K562 (cell line): ENCODE data around the gene RNF207. TPM values are rescaled to one million over a fixed set of nuclear protein-coding genes. Genes with fewer than 3 reads are reported as not detected.

Source experiments
- BCLAF1 ChIP-seq, 2 experiments: fragments of 450-650 bp in 1 of 2; IDR thresholded peaks; 2 replicates each; pipeline ENCODE4 v1.6.1; 2011 to 2017; ENCODE audit warnings: low read depth in 2 of 2, antibody characterized with exemption in 1 of 2, borderline replicate concordance in 1 of 2, low read length in 1 of 2, mild to moderate bottlenecking in 1 of 2, mixed read lengths in 1 of 2; ENCODE audit not compliant: control insufficient read depth in 1 of 2
- DIDO1 ChIP-seq: fragments of 450-650 bp; IDR thresholded peaks from 2 replicates; pipeline ENCODE4 v1.6.1; 2016; ENCODE audit warnings: low read depth, missing biosample characterization, missing genetic modification characterization
- E2F8 ChIP-seq: fragments of 450-650 bp; IDR thresholded peaks from 2 replicates; pipeline ENCODE4 v1.7.1; 2018; ENCODE audit warnings: mild to moderate bottlenecking, low read depth; ENCODE audit not compliant: partially characterized antibody
- ETV6 ChIP-seq, 3 experiments: fragments of 150-350 bp in 1 of 3; sonication (generic) in 1 of 3; formaldehyde crosslinking in 1 of 3; IDR thresholded peaks; 2 replicates each; pipeline versions ENCODE4 v1.6.1 to v1.8.0; 2014 to 2022; ENCODE audit warnings: borderline replicate concordance in 2 of 3, low read depth in 2 of 3, antibody characterized with exemption in 1 of 3, low read length in 1 of 3, mild to moderate bottlenecking in 1 of 3, missing genetic modification reagents in 1 of 3
- IRF2 ChIP-seq: sonication (generic); formaldehyde crosslinking; IDR thresholded peaks from 2 replicates; pipeline ENCODE4 v1.8.1; 2022; ENCODE audit warnings: mild to moderate bottlenecking, missing genetic modification reagents
- PRMT5 ChIP-seq: sonication (generic); formaldehyde crosslinking; IDR thresholded peaks from 2 replicates; pipeline ENCODE4 v1.5.0; 2020; ENCODE audit warnings: missing genetic modification reagents
- RBM17 ChIP-seq: fragments of 200-400 bp; formaldehyde crosslinking; IDR thresholded peaks from 2 replicates; pipeline ENCODE4 v1.6.1; 2017; ENCODE audit warnings: low read depth, mild to moderate bottlenecking, low read length, borderline replicate concordance
- SPI1 ChIP-seq: IDR thresholded peaks from 2 replicates; pipeline ENCODE4 v1.6.1; 2011; ENCODE audit warnings: low read depth, low read length, control low read depth, borderline replicate concordance
- SRF ChIP-seq, 2 experiments: fragments of 250-450, 450-650 bp in 1 of 2; sonication (Bioruptor Pico) in 1 of 2; sonication (generic) in 1 of 2; formaldehyde crosslinking; IDR thresholded peaks; 2 replicates each; pipeline versions ENCODE4 v1.5.0 to v1.5.1; 2020 to 2022; ENCODE audit warnings: mild to moderate bottlenecking in 1 of 2, missing genetic modification reagents in 1 of 2
- ZNF23 ChIP-seq: fragments of 250-450 bp; sonication (Bioruptor Pico); IDR thresholded peaks from 2 replicates; pipeline ENCODE4 v1.4.0; 2020; ENCODE audit warnings: mild to moderate bottlenecking
- polyA plus RNA-seq, 8 experiments: library from polyadenylated mRNA; depleted of rRNA in 4 of 8; stranded (reverse) in 5 of 8; unstranded in 3 of 8; fragments of >200 nt; fragmentation: Nextera tagmentation in 2 of 8; fragmentation: Illumina TruSeq in 1 of 8; extraction: Ambion mirVana in 2 of 8; extraction: Trizol in 1 of 8; gene quantifications; 2 replicates each; pipeline versions ENCODE4 v1.2.1 to v1.2.3, GENCODE V29; 2011 to 2014; ENCODE audit warnings: inconsistent platforms in 1 of 8, missing spikeins in 1 of 8
- total RNA-seq, 7 experiments: library from RNA; depleted of rRNA in 6 of 7; stranded (reverse); fragments of >200 nt in 6 of 7; fragmentation: Illumina TruSeq in 2 of 7; extraction: Trizol in 2 of 7; gene quantifications; 2 replicates each; pipeline versions ENCODE4 v1.2.1 to v1.2.3, GENCODE V29; 2011 to 2021; ENCODE audit warnings: low replicate concordance in 1 of 7
- TF ChIP-seq, protein P1 (sequence below): fragments of 150-350 bp; conservative IDR thresholded peaks from 2 replicates; pipeline ENCODE4 v1.6.1; 2014; ENCODE audit warnings: low read length
- TF ChIP-seq, protein P2 (sequence below): fragments of 250-450 bp; sonication (Bioruptor Pico); IDR thresholded peaks from 2 replicates; pipeline ENCODE4 v1.4.0; 2020; ENCODE audit warnings: mild to moderate bottlenecking, moderate library complexity

Gene RNF207
- total and polyA plus RNA-seq, 9 of the 15 experiments (the other 6 are each of a cell fraction or from before 2014, with no cell fraction given) = 2.7 to 30.6 (median 12.9) TPM

DNA sequence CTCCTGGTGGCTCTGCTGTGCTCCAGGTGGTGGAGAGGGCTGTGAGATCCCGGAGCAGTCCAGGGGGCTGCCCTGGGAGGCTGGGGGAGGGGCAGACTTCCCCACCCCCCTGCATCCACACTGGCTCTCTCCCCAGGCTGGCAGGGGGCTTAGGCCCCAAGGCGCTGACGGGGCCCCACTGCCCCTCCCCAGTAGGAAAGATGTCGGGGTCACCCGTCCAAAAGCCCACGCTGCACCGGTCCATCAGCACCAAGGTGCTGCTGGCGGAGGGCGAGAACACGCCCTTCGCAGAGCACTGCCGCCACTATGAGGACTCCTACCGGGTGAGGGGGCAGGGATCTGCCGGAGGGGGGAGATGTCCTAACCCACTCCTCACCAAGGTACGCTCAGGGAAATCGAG is 5.8 kb downstream of the RNF207 start (continued):
- TF ChIP-seq E2F8 (no peak), RBM17 (no peak), IRF2 (CRISPR knock-in tag) (no peak), PRMT5 (CRISPR knock-in tag) (no peak), BCLAF1 (IDR thresholded peaks at IDR 0.05; ENCODE audit: borderline replicate concordance in 1 of 2, control insufficient read depth in 1 of 2, low read depth in 2 of 2, low read length in 1 of 2) (no peak), SPI1 (no peak), ETV6 (IDR thresholded peaks at IDR 0.05; ENCODE audit: borderline replicate concordance in 1 of 2, low read depth in 2 of 2, low read length in 1 of 2) (no peak), ETV6 (CRISPR knock-in tag; IDR thresholded peaks at IDR 0.05; ENCODE audit: borderline replicate concordance) (no peak), SRF (CRISPR knock-in tag; IDR thresholded peaks at IDR 0.05) (no peak), DIDO1 (tag) (no peak), ZNF23 (CRISPR knock-in tag) (no peak)
- TF ChIP-seq, protein P1, sequence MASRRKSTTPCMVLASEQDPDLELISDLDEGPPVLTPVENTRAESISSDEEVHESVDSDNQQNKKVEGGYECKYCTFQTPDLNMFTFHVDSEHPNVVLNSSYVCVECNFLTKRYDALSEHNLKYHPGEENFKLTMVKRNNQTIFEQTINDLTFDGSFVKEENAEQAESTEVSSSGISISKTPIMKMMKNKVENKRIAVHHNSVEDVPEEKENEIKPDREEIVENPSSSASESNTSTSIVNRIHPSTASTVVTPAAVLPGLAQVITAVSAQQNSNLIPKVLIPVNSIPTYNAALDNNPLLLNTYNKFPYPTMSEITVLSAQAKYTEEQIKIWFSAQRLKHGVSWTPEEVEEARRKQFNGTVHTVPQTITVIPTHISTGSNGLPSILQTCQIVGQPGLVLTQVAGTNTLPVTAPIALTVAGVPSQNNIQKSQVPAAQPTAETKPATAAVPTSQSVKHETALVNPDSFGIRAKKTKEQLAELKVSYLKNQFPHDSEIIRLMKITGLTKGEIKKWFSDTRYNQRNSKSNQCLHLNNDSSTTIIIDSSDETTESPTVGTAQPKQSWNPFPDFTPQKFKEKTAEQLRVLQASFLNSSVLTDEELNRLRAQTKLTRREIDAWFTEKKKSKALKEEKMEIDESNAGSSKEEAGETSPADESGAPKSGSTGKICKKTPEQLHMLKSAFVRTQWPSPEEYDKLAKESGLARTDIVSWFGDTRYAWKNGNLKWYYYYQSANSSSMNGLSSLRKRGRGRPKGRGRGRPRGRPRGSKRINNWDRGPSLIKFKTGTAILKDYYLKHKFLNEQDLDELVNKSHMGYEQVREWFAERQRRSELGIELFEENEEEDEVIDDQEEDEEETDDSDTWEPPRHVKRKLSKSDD = no peak
- TF ChIP-seq, protein P2, sequence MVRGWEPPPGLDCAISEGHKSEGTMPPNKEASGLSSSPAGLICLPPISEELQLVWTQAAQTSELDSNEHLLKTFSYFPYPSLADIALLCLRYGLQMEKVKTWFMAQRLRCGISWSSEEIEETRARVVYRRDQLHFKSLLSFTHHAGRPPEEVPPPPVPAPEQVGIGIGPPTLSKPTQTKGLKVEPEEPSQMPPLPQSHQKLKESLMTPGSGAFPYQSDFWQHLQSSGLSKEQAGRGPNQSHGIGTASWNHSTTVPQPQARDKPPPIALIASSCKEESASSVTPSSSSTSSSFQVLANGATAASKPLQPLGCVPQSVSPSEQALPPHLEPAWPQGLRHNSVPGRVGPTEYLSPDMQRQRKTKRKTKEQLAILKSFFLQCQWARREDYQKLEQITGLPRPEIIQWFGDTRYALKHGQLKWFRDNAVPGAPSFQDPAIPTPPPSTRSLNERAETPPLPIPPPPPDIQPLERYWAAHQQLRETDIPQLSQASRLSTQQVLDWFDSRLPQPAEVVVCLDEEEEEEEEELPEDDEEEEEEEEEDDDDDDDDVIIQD (CRISPR knock-in tag) = no peak
